Hematopoietic multipotent progenitor cell (in vitro differentiated cells): ENCODE data around the gene PPP1R16B. TPM values are rescaled to one million over a fixed set of nuclear protein-coding genes. Genes with fewer than 3 reads are reported as not detected.

ENCODE experiments used
- DNase-seq, 3 donors: peaks; one replicate each; pipeline ENCODE4 v3.0.0-alpha.2; 2011 to 2015; ENCODE audit warnings: low read depth in 2 of 3, low spot score in 2 of 3
- total RNA-seq: library from RNA; depleted of rRNA; stranded (reverse); fragments of >200 nt; gene quantifications from one replicate; pipeline ENCODE4 v1.2.3, GENCODE V29; 2012

Gene PPP1R16B
- total RNA-seq, 1 donor: 10.8 TPM

GRCh38 chr20:38873050-38873581 lies 67.6 kb downstream of the PPP1R16B start:
- DNase-seq: peak in 2 of 3 donors; percentile 14 to 39

- DNase-seq: peak in 1 of 3 donors; percentile 31
Measured at GRCh38 chr20:38874460-38875174, 69.1 kb downstream of the PPP1R16B start.

GRCh38 chr20:38875175-38875993 lies 69.9 kb downstream of the PPP1R16B start:
- peak; percentile 37 to 74 (median 59) for DNase-seq

- no peak for DNase-seq
Measured at GRCh38 chr20:38877483-38877882, 72.0 kb downstream of the PPP1R16B start.

GRCh38 chr20:38878866-38879265 lies 73.4 kb downstream of the PPP1R16B start:
- peak in 1 of 3 donors; percentile 38 for DNase-seq

- no peak for DNase-seq
Measured at GRCh38 chr20:38880952-38881735, 75.6 kb downstream of the PPP1R16B start.

GRCh38 chr20:38881806-38882440 lies 76.4 kb downstream of the PPP1R16B start:
- DNase-seq: no peak

- DNase-seq: no peak
Measured at GRCh38 chr20:38882600-38882999, 77.1 kb downstream of the PPP1R16B start.

- no peak for DNase-seq
Measured at GRCh38 chr20:38883081-38883980, 77.8 kb downstream of the PPP1R16B start.

- no peak for DNase-seq
Measured at GRCh38 chr20:38883981-38884733, 78.7 kb downstream of the PPP1R16B start.

GRCh38 chr20:38885357-38885756 lies 79.9 kb downstream of the PPP1R16B start:
- no peak for DNase-seq

GRCh38 chr20:38888059-38888831 lies 82.7 kb downstream of the PPP1R16B start:
- DNase-seq: no peak

- DNase-seq: no peak
Measured at GRCh38 chr20:38889050-38889449, 83.6 kb downstream of the PPP1R16B start.

- DNase-seq: no peak
Measured at GRCh38 chr20:38889792-38890496, 84.4 kb downstream of the PPP1R16B start.

GRCh38 chr20:38890497-38890818 lies 85.0 kb downstream of the PPP1R16B start:
- DNase-seq: no peak

GRCh38 chr20:38892091-38892981 lies 86.8 kb downstream of the PPP1R16B start:
- DNase-seq: no peak
